Glomerular visceral epithelial cell (primary cell): Measurements from ENCODE around the gene STPG4.

Experiments
- DNase-seq: peaks from one replicate; pipeline ENCODE4 v3.0.0-alpha.2; 2016; ENCODE audit errors: extremely low spot score

Gene STPG4

DNA sequence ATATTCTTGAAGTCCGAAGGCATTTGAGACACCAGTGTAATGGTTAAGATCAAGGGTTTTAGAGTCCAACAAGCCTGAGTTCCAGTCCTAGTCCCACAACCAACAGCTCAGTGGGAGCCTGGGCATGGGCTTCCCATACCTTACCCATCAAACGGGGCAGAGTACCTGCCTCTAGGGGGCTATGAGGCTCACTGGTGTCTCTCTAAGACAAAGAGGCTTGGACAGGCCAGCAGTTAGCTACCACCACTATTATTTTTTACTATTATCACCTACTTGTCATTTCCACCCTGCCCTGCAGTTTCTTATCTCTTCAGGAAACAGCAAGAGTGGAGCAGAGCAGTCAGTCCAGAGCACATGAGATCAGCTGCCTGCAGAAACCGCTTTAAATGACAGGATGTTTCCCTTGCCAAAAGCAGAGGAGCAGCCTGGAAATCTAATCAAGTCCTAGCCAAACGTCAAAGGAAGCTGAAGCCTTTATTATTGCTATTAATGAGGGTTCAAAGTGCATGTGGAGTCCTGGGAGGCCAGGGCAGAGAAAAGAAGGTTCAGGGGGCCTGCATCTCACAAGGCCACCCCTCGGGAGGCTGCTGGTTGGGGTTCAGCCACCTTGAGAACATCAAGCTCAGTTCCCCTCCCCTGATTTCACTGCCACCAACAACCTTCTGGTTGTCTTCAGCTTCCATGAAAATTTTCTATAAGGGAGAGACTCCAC lies 66.6 kb downstream of the STPG4 start:
- no peak for DNase-seq

DNA sequence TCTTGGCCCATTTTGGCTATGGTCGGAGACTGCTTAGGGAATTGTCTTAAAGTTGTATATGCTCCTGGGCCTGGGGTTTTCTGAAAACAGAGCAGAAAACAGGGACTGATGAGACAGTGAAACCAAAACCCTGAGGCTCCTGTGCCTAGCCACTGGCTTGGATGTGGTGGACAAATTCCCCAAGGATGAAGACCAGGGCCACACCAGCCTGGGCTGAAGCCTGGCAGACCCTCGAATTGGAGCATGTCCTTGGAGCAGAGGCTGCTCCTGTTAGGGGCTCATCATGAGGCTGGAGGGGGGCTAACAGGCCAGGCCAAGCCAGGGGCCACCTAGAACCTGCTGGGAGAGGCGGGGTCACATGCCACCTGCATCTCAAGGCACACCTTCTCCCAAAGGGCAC lies 68.1 kb downstream of the STPG4 start:
- no peak for DNase-seq

DNA sequence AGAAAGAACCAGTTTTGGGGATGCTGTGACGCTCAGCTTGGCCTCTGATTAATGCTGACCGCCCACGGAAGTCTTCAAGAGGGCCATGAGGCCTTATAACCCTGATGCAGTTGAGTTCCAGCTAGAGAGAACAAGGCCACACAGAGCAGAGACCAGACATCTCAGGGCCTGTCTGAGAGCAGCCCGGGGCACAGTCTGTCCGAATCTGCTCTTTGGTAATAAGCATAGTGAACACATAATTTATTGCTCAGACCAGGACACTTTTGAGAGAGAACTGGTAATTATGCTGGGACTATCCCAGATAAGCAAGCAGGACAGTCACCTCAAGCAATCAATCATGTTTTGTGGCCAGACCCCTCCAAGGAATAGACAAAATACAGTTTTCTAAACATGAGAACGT lies 68.5 kb downstream of the STPG4 start:
- DNase-seq, result no peak

DNA sequence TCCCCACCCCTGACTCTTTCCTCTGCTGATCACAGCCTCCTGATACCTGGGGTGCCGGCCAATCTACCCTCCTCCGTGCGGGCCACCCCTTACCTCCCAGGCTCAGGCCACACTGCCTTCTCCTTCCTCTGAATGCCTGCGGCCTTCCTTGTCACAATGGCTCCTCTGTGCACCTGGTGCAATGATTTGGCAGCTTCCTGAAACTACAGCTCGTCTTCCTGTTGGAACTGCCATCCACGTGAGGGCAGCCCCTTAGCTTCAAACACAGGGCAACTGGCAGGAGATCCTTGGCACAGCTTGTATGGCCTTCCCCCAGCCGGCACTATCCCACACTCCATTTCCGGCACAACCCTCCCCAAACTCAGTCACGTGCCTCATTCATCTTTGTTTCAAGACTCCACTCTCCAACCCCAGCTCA lies 69.0 kb downstream of the STPG4 start:
- no peak for DNase-seq

DNA sequence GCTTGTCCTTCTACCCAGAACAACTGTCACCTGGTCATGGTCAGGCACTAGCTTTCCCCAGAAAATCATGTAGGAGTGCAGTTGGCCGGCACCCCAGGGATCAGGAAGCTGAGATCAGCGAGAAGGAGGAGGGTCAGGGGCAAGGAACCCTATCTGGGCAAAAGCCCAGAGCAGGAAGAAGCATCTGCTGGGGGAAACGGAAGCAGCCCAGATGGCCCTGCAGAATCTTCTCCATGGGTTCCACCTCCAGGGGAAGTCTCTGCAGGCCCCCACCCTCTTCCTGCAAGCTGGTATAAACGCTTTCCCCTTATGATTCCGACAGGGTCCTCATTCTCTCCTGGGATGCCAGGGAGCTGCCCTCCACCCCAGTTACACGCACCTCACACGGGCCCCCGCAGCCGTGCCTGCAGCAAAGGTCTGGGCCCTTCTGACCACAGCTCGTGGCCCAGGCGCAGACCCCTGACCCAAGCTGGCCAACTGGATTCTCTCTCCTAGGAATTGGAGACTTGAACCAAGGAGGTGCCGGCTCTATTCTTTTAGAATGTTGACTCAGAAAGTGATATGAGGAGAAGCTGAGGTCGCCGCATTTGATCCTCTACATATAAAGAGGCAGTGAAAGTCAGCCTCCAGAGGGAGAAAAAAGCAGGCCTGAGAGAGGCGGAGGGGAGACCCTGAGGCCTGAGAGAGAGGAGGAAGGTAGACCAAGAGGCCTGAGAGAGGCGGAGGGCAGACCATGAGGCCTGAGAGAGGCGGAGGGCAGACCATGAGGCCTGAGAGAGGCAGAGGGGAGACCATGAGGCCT lies 71.0 kb downstream of the STPG4 start:
- no peak for DNase-seq

DNA sequence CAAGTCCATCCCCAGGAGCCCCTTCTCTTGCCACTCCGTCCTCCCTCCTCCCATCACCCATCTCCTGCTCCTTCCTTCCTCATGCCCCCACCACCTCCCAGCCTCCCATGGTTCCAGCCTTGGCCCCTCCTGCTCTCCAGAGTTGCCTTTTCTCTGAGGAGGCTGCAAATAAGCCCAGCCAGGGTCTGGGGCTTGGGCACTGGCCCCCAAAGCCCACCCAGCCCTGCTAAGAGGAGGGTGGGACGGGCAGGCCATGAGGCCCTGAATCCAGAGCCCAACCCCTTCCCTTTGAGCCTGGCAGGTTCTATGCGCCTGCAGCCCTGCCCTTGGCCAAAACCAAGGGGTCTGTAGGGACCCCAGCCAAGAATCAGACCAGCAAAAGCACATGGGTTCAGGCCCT lies 71.6 kb downstream of the STPG4 start:
- no peak for DNase-seq

DNA sequence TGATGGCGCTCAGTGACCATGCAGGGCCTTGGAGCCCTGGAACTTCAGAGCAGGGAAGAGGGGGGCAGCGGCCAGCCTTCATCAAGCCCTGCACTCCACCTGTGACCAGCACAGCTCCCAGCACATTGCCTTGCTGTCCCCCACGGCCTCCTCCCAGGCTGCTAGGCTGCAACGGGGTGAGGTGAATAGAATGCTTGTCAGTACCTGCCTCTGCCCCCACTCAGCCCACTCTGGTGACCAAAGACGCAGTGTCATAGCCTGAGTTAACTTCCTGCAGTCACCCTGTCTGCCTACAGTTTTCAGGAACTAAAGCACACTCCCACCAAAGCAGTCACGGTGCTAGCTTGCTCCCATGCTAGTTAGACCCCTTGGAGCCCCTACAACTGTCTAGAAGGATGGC lies 72.1 kb downstream of the STPG4 start:
- no peak for DNase-seq

DNA sequence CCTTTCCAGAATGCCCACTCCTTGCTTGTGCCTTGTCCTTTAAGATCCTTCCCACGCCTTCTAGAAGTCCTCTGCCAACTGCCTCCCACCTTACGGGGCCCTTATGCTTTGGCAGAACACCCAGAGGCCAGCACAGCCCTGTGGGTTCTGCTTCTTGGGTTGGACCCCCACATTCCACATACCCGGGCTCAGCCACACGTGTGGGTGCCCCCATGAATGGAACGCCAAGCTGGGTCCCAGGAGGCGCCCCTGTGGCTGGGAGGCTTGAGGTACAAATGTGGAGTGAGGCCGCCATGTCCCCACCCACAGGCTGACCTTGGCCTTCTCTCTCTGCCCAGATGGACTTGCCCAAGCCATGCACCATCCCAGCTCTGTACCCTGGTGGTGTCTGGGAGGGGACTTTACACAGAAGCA lies 74.2 kb downstream of the STPG4 start:
- no peak for DNase-seq

DNA sequence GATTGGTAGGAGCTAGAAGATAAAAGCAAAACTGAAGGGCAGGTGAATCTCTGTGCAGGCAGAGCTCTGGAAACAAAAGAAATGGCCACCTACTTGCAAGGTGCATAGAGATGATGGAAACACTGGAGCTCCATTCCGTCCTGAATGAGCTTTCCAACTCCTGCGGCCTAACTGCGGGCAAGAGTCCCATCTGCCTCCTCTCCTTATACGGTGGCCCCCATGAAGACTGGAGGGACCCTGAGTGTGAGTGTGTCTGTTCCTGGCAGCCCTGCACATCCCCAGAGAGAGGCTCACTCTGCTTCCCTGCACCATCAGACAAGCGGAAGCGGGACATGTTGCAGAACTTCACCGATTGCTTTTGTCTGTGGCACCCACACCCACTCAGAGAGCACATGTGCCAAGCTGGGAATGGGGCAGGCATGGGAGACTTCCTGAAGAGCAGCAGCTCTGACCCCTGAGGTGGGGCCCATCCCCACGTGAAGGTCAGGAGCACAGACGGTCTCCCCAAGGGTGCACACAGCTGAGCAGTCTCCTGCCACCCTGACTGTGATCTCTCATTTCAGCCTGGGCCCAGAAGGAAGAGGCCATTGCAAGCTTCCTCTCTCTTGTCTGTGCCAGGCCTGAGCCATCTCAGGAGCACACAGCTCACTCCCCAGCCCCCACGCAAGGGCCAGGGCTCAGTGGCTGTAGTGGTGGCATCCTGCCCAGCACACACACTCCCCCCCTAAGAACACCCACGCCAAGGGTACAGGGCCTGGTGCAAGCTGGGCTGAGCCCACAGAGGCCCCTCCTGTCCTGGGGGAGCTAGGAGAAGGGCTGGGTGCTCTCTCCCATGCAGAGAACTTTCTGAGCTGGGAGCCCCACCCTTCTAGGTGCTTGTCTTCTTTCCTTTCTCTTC lies 75.3 kb downstream of the STPG4 start:
- DNase-seq, result no peak

DNA sequence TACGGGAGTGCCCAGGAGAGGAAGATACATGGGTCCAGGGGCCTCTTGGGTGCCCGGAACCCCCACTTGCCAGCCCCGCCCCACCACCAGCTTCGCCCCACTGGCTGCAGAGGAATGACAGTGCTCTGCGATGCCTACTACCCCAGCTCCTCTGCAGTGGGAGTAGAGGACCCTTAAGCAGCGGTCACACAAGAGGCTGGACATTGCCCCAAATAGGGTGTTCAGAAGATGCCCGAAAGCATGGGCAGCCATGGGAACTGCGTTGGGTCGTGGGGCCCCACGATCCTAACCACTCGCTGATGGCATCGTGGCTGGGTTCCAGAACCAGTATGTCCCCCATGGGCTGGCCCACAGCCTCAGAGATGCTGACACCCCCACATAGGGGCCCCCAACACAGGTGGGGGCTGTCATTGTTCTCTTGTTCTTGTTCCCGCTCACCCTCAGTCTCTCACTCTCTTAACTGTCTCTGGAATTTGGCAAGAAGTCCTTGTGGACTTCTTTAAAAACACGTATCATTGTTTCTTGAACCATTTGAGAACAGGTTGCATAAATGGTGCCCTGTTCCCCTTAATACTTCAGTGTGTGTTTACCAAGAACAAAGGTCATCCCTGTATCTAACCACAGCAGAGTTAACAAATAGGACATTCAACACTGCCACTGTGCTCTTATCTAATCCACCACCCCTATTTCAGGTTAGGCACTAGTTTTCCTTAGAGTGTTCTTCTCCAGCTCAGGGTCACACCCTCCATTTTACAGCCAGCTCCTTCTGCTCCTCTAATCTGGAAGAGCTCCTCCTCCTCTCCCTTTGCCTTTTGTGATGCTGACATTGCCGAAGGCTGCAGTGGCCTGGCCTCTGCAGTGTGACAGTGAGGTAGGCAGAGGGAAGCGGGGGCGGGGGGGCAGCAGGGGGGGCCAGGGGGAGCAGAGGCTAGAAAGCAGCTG lies 76.3 kb downstream of the STPG4 start:
- DNase-seq, result no peak

DNA sequence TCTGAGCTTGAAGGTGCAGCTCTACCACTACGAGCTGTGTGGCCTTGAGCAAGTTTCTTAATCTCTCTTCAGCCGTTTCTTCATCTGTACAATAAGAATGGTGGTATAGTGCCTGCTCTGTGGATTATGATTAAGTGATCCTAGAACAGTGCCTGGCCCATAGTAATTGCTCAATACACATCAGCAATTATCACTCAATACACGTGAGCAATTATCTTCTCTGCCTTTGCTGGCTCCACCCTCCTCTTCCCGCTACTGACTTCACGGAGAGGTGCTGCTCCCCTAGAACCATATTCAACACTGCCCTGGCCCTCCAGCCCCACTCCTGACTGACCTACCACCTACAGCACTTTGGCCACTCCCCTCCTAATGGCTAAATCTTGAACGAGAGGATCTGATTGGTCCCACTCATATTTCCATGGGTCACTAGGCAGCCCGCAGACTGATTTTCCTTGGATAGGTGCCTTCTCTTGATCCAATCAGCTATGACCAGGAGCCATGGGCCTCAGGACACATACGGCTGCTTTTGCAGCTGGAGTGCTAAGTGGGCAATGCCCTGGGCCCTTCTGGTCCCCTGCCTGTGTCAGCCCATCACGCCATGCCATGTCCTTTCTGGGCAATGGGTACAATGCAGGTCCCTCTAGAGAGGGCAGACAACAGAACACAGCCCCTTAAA lies 77.5 kb downstream of the STPG4 start:
- DNase-seq, result no peak

DNA sequence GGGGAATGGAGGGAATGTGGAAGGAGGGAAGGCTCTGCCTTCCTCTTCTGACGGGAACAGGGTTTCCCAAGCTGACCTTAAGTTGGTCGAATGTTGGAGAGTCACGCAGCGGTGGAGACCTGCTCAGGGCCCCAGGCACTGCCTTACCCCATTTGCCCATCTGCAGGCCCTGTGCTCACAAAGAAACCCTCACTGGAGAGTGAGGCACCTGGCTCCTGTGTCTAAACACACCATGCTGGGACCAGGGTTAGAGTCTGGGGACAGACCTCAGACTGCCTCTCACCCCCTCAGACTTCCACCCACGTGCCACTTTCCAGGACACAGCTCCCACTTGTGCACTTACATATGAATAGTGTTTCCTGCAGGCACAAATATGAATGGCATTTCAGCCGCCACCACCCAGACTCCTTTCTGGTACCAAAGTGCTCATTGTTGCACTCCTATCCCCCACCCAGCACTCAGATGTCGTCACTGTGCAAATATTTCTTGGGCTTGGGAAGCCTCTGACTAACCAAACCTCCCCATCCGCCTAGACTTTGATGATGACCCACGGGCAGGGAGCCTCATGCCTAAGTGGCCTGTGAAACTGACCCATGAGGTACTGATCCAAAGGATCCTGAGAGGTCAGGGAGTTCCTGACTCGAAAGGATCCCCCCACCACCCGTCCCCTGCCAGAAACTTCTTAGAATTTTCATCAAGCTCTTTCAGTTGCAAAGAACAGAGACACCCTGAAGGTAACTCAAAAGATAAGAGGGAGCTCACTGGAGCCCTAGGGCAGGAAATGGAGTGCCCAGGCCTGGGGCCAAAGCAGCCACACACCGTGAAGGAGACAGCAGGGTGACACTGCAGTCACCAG lies 78.3 kb downstream of the STPG4 start:
- DNase-seq, result peak; percentile 96

DNA sequence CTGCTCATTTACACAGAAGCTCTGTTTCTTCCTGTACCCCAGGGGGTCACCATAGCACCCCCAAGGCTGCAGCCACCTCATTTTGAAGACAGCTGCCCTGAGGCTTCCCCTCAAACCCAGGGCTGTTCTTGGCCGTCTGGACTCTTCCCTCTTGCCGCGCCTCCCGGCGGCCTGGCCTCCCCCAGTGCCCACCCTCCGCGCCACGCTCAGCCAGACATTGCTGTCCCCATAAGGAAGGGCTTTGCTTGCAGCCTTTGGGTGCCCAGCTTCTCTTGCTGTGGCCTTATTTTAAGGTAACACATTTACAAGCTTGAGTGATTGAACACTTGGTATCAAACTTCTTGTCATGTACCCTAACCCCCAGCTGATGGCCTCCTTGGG lies 79.0 kb downstream of the STPG4 start:
- no peak for DNase-seq

DNA sequence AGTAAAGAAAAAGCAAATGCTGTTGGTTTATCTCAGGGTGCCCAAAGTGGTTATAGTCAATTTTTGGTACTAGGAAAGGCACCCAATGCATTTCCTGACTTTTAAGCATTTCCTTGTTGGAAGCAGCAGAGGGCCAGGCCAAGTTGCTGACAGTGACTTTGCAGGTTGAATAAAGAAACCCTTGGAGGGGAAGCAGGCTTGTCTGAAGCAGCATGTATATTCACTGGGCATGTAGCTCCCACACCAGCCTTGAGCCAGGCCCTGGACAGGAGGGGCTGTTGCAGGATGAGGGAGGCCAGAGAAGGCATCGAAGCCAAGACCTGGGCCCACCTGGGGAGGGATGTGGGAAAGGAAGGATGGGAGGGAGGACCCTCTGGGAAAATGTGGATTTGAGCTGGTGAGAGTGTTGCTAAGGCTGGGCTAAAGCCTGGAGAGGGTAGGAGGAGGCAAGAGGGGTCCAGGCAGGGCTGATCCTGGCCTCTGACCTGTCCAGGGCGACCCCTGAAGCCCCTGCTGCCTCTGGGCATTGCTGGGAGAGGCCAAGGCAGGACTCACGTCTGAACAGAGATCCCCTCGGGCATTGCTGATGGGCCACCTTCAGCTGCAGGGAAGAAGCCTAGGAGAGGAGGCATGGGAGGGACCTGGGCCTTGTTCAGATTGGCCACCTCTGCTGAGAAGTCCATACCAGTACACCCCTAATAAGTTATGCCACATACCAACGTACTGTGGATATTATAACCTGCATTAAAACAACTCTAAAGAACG lies 79.6 kb downstream of the STPG4 start:
- peak; percentile 31 for DNase-seq

DNA sequence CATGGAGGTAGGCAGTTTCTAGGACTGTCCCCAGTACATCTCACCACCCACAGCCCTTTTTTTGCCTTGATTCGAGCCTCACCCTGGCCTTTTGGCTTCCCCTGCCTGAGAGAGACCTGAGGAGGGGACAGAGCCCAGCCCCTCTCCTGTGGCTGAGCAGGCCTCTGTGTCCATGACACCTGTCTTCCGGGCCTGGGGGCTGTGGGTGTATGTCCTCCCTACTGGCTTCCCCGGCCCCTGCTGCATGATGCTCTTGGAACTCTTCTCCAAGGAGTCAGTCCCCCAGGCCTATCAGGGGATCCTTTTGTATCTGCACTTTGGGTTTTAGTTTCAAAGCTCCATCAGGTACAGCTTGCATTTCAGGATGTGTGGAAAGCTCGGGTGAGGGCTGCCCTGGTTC lies 80.4 kb downstream of the STPG4 start:
- DNase-seq, result no peak

DNA sequence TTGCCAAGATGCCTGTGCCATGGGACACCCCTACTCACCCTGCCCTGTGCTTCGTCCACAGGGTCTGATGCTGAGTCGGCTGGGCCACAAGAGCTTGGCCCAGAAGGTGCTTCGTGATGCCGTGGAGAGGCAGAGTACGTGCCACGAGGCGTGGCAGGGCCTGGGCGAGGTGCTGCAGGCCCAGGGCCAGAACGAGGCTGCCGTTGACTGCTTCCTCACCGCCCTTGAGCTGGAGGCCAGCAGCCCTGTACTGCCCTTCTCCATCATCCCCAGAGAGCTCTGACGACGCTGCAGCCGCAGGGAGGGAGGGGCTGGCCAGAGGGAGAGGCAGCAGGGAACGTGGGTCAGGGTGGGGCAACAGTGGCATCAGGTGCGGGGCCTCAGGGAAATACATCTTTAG lies 81.5 kb downstream of the STPG4 start:
- no peak for DNase-seq

DNA sequence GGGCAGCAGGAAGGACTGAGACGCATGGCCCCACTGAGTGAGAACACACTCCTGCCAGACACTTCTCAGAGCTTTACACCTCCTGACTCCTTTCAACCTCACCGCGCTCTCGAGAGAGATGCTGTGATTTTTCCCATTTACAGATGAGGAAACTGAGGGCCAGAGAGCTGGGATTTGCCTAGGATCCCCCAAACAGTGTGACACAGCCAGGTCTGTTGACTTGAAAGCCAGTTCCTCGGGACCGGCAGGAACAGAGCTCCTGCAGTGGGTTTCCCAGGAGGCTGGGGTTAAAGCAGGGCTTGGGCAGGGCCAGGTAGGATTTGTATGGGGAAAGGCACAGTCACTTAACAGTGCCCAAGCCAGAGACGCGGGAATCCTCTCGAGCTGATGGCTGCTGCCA lies 81.9 kb downstream of the STPG4 start:
- no peak for DNase-seq

DNA sequence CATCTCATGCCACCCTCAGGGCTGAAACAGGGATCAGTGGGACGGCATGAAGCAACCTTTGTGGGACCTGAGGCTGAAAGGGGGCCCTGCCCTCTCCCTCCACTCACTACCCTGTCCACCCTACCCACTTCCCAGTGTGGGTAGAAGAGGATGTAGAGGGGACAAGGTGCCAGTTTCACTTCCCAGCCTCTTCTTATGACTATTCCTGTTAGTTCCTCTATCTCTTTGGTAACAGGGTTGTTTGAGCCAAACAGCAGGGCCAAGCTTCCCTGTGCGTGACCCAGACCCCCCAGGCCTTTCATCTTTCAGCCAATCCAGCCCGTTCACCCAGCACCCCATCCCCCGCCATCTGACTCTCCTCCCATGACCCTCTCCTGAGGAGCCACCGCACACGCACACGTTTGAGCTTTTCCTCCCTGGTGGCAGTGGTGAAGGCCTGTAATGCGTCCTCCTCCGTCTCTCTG lies 82.3 kb downstream of the STPG4 start:
- DNase-seq, result no peak
